K562 (cell line): Measurements from ENCODE around the gene SCAP. TPM values are rescaled to one million over a fixed set of nuclear protein-coding genes. Genes with fewer than 3 reads are reported as not detected.

Source experiments
- CBFA2T3 ChIP-seq: fragments of 450-650 bp; IDR thresholded peaks from 2 replicates; pipeline ENCODE4 v1.6.1; 2017
- RCOR1 ChIP-seq, 2 experiments: IDR thresholded peaks; 2 replicates each; pipeline ENCODE4 v1.6.1; 2012; ENCODE audit warnings: low read depth in 2 of 2, low read length in 2 of 2, borderline replicate concordance in 1 of 2, improper control_type of control experiment in 1 of 2
- polyA plus RNA-seq, 8 experiments: library from polyadenylated mRNA; depleted of rRNA in 4 of 8; stranded (reverse) in 5 of 8; unstranded in 3 of 8; fragments of >200 nt; fragmentation: Nextera tagmentation in 2 of 8; fragmentation: Illumina TruSeq in 1 of 8; extraction: Ambion mirVana in 2 of 8; extraction: Trizol in 1 of 8; gene quantifications; 2 replicates each; pipeline versions ENCODE4 v1.2.1 to v1.2.3, GENCODE V29; 2011 to 2014; ENCODE audit warnings: inconsistent platforms in 1 of 8, missing spikeins in 1 of 8
- total RNA-seq, 7 experiments: library from RNA; depleted of rRNA in 6 of 7; stranded (reverse); fragments of >200 nt in 6 of 7; fragmentation: Illumina TruSeq in 2 of 7; extraction: Trizol in 2 of 7; gene quantifications; 2 replicates each; pipeline versions ENCODE4 v1.2.1 to v1.2.3, GENCODE V29; 2011 to 2021; ENCODE audit warnings: low replicate concordance in 1 of 7
- TF ChIP-seq, protein P1 (sequence below): fragments of 450-650 bp; IDR thresholded peaks from 2 replicates; pipeline ENCODE4 v1.6.1; 2016; ENCODE audit warnings: mild to moderate bottlenecking, moderate library complexity
- TF ChIP-seq, protein P2 (sequence below): fragments of 450-650 bp; IDR thresholded peaks from 2 replicates; pipeline ENCODE4 v1.6.1; 2014; ENCODE audit warnings: low read depth, mild to moderate bottlenecking, moderate library complexity, borderline replicate concordance
- TF ChIP-seq, protein P3 (sequence below): fragments of 200-400 bp; formaldehyde crosslinking; IDR thresholded peaks from 2 replicates; pipeline ENCODE4 v1.6.1; 2017; ENCODE audit warnings: mild to moderate bottlenecking, low read depth, low read length, moderate library complexity
- TF ChIP-seq, protein P4 (sequence below): fragments of 250-450 bp; sonication (Bioruptor Pico); IDR thresholded peaks from 2 replicates; pipeline ENCODE4 v1.4.0; 2020

The SCAP gene
- total and polyA plus RNA-seq, 9 of the 15 experiments (the other 6 are each of a cell fraction or from before 2014, with no cell fraction given), result 2.6 to 104 (median 37.8) TPM

DNA sequence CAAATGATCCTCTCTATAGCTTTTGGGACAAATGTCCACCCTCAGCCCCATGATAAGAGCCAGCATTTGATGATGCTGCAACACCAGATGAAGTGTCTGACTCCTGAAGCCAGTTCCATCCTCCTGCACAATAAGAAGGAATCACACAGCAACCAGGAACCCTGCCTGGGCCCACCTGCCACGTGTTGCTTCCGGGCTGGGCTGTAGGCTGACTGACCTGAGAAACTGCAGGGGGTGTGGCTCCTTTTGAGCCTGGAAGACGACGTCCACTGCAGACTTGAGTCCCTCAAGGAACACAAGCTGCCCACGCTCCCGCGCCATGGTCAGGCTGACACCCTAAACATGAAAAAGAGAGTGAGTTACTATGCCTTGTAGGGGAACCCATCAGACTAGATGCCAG lies 28.4 kb upstream of the SCAP start (continued):
- TF ChIP-seq, protein P1, sequence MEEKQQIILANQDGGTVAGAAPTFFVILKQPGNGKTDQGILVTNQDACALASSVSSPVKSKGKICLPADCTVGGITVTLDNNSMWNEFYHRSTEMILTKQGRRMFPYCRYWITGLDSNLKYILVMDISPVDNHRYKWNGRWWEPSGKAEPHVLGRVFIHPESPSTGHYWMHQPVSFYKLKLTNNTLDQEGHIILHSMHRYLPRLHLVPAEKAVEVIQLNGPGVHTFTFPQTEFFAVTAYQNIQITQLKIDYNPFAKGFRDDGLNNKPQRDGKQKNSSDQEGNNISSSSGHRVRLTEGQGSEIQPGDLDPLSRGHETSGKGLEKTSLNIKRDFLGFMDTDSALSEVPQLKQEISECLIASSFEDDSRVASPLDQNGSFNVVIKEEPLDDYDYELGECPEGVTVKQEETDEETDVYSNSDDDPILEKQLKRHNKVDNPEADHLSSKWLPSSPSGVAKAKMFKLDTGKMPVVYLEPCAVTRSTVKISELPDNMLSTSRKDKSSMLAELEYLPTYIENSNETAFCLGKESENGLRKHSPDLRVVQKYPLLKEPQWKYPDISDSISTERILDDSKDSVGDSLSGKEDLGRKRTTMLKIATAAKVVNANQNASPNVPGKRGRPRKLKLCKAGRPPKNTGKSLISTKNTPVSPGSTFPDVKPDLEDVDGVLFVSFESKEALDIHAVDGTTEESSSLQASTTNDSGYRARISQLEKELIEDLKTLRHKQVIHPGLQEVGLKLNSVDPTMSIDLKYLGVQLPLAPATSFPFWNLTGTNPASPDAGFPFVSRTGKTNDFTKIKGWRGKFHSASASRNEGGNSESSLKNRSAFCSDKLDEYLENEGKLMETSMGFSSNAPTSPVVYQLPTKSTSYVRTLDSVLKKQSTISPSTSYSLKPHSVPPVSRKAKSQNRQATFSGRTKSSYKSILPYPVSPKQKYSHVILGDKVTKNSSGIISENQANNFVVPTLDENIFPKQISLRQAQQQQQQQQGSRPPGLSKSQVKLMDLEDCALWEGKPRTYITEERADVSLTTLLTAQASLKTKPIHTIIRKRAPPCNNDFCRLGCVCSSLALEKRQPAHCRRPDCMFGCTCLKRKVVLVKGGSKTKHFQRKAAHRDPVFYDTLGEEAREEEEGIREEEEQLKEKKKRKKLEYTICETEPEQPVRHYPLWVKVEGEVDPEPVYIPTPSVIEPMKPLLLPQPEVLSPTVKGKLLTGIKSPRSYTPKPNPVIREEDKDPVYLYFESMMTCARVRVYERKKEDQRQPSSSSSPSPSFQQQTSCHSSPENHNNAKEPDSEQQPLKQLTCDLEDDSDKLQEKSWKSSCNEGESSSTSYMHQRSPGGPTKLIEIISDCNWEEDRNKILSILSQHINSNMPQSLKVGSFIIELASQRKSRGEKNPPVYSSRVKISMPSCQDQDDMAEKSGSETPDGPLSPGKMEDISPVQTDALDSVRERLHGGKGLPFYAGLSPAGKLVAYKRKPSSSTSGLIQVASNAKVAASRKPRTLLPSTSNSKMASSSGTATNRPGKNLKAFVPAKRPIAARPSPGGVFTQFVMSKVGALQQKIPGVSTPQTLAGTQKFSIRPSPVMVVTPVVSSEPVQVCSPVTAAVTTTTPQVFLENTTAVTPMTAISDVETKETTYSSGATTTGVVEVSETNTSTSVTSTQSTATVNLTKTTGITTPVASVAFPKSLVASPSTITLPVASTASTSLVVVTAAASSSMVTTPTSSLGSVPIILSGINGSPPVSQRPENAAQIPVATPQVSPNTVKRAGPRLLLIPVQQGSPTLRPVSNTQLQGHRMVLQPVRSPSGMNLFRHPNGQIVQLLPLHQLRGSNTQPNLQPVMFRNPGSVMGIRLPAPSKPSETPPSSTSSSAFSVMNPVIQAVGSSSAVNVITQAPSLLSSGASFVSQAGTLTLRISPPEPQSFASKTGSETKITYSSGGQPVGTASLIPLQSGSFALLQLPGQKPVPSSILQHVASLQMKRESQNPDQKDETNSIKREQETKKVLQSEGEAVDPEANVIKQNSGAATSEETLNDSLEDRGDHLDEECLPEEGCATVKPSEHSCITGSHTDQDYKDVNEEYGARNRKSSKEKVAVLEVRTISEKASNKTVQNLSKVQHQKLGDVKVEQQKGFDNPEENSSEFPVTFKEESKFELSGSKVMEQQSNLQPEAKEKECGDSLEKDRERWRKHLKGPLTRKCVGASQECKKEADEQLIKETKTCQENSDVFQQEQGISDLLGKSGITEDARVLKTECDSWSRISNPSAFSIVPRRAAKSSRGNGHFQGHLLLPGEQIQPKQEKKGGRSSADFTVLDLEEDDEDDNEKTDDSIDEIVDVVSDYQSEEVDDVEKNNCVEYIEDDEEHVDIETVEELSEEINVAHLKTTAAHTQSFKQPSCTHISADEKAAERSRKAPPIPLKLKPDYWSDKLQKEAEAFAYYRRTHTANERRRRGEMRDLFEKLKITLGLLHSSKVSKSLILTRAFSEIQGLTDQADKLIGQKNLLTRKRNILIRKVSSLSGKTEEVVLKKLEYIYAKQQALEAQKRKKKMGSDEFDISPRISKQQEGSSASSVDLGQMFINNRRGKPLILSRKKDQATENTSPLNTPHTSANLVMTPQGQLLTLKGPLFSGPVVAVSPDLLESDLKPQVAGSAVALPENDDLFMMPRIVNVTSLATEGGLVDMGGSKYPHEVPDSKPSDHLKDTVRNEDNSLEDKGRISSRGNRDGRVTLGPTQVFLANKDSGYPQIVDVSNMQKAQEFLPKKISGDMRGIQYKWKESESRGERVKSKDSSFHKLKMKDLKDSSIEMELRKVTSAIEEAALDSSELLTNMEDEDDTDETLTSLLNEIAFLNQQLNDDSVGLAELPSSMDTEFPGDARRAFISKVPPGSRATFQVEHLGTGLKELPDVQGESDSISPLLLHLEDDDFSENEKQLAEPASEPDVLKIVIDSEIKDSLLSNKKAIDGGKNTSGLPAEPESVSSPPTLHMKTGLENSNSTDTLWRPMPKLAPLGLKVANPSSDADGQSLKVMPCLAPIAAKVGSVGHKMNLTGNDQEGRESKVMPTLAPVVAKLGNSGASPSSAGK, result peak; percentile 64
- TF ChIP-seq, protein P2, sequence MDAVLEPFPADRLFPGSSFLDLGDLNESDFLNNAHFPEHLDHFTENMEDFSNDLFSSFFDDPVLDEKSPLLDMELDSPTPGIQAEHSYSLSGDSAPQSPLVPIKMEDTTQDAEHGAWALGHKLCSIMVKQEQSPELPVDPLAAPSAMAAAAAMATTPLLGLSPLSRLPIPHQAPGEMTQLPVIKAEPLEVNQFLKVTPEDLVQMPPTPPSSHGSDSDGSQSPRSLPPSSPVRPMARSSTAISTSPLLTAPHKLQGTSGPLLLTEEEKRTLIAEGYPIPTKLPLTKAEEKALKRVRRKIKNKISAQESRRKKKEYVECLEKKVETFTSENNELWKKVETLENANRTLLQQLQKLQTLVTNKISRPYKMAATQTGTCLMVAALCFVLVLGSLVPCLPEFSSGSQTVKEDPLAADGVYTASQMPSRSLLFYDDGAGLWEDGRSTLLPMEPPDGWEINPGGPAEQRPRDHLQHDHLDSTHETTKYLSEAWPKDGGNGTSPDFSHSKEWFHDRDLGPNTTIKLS, result peak; percentile 20; the same call in 1 of the 2 replicates
- TF ChIP-seq, protein P3, sequence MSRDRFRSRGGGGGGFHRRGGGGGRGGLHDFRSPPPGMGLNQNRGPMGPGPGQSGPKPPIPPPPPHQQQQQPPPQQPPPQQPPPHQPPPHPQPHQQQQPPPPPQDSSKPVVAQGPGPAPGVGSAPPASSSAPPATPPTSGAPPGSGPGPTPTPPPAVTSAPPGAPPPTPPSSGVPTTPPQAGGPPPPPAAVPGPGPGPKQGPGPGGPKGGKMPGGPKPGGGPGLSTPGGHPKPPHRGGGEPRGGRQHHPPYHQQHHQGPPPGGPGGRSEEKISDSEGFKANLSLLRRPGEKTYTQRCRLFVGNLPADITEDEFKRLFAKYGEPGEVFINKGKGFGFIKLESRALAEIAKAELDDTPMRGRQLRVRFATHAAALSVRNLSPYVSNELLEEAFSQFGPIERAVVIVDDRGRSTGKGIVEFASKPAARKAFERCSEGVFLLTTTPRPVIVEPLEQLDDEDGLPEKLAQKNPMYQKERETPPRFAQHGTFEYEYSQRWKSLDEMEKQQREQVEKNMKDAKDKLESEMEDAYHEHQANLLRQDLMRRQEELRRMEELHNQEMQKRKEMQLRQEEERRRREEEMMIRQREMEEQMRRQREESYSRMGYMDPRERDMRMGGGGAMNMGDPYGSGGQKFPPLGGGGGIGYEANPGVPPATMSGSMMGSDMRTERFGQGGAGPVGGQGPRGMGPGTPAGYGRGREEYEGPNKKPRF, result no peak
- TF ChIP-seq CBFA2T3 (no peak), RCOR1 (IDR thresholded peaks at IDR 0.05; ENCODE audit: borderline replicate concordance in 1 of 2, low read depth in 2 of 2, low read length in 2 of 2) (no peak)
- TF ChIP-seq, protein P4, sequence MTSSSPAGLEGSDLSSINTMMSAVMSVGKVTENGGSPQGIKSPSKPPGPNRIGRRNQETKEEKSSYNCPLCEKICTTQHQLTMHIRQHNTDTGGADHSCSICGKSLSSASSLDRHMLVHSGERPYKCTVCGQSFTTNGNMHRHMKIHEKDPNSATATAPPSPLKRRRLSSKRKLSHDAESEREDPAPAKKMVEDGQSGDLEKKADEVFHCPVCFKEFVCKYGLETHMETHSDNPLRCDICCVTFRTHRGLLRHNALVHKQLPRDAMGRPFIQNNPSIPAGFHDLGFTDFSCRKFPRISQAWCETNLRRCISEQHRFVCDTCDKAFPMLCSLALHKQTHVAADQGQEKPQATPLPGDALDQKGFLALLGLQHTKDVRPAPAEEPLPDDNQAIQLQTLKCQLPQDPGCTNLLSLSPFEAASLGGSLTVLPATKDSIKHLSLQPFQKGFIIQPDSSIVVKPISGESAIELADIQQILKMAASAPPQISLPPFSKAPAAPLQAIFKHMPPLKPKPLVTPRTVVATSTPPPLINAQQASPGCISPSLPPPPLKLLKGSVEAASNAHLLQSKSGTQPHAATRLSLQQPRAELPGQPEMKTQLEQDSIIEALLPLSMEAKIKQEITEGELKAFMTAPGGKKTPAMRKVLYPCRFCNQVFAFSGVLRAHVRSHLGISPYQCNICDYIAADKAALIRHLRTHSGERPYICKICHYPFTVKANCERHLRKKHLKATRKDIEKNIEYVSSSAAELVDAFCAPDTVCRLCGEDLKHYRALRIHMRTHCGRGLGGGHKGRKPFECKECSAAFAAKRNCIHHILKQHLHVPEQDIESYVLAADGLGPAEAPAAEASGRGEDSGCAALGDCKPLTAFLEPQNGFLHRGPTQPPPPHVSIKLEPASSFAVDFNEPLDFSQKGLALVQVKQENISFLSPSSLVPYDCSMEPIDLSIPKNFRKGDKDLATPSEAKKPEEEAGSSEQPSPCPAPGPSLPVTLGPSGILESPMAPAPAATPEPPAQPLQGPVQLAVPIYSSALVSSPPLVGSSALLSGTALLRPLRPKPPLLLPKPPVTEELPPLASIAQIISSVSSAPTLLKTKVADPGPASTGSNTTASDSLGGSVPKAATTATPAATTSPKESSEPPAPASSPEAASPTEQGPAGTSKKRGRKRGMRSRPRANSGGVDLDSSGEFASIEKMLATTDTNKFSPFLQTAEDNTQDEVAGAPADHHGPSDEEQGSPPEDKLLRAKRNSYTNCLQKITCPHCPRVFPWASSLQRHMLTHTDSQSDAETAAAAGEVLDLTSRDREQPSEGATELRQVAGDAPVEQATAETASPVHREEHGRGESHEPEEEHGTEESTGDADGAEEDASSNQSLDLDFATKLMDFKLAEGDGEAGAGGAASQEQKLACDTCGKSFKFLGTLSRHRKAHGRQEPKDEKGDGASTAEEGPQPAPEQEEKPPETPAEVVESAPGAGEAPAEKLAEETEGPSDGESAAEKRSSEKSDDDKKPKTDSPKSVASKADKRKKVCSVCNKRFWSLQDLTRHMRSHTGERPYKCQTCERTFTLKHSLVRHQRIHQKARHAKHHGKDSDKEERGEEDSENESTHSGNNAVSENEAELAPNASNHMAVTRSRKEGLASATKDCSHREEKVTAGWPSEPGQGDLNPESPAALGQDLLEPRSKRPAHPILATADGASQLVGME (CRISPR knock-in tag), result no peak
